GM18867 (cell line): ENCODE results near the gene LIMK1.

ENCODE experiments used
- ATAC-seq: cut with Tn5 transposase; IDR thresholded peaks from one replicate; pipeline ENCODE4 v1.9.1; 2021; ENCODE audit warnings: mild to moderate bottlenecking, moderate library complexity; ENCODE audit not compliant: unreplicated experiment

The LIMK1 gene

DNA sequence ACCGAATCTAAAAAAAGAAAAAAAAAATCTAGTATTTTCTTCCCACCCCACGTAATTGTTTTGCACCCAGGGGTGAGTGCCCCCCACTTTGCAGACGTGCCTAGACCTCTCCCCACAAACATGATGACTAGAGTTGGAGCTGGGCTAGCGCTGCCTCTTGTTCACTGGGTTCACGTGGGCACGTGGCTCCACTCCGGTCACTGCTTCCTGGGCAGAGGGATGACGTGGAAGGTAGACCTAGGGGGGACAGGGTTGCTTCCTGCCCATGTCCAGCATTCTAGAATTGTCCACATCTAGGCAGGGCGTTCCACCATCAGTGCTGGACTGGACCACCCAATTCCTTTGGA, 861 bp upstream of the LIMK1 start:
- ATAC-seq = no peak

- ATAC-seq = peak; percentile 38
Observed at GRCh38 chr7:74083928-74084721, 521 bp downstream of the LIMK1 start.

DNA sequence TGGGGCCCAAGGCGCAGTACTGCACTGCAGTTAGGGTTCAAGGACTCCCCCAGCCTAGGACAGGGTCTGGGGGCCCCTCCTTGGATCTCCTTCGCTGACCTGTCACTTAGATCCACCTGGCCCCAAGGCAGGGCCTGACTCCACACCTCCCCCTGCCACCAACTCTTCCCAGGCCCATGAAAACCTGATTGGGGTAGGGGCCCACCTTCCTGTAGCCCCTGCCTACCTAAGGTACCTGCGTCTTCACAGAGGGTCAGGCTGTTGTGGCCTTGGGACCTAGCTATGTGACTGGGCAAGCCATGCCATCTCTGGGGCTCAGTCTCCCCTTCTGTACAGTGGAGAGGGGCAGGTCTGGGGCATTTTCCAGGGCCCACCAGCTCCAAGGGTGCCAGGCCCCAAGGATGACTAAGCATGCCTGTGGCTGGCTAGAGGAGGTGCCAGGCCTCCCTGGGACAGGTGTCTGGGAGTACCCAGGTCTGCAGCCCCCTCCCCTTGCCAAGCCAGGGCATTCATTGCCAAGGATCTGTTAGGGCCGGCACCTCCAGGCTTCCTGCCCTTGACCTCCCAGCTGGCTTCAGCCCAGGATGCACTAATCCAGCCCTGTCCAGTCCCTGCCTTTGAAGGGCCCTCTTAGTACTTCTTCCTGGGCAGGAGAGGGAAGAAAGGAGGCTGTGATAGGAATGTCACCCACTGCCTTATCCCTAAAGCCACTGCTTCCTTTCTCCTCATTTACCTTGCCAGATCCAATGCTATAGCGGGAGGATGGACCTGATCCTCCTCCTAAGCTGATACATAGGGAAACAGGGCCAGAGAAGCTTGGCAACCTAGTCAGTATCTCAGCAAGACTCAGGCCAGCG, 1.3 kb downstream of the LIMK1 start:
- ATAC-seq = no peak

DNA sequence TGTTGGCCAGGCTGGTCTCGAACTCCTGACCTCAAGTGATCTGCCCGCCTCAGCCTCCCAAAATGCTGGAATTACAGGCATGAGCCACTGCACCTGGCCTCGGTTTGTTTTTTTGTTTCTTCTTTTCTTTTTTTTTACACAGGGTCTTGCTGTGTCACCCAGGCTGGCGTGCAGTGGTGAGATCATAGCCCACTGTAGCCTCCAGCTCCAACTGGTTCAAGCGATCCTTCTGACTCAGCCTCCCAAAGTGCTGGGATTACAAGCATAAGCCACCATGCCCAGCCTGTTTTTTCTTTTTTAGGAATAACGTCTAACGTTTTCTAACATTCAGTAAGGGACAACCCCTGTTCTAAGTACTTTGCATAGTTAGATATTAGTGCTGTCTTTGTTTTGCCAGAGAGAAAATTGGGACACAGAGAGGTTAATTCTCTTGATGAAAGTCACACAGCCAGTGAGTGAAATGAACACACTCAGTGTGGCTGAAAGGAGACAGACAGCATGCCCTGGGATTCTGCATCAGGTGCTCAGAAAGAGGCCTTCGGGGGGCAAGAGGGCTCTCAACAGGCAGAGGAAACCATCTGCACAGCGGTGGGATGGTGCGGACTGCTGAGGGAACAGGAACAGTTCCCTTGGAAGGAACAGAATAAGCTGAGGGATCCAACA, 4.3 kb downstream of the LIMK1 start:
- ATAC-seq = no peak

GRCh38 chr7:74092321-74092963, 8.8 kb downstream of the LIMK1 start:
- ATAC-seq = peak; percentile 37

- peak; percentile 67 for ATAC-seq
Observed at GRCh38 chr7:74092964-74093471, 9.4 kb downstream of the LIMK1 start.

GRCh38 chr7:74093671-74094223, 10.1 kb downstream of the LIMK1 start:
- peak; percentile 4 for ATAC-seq

DNA sequence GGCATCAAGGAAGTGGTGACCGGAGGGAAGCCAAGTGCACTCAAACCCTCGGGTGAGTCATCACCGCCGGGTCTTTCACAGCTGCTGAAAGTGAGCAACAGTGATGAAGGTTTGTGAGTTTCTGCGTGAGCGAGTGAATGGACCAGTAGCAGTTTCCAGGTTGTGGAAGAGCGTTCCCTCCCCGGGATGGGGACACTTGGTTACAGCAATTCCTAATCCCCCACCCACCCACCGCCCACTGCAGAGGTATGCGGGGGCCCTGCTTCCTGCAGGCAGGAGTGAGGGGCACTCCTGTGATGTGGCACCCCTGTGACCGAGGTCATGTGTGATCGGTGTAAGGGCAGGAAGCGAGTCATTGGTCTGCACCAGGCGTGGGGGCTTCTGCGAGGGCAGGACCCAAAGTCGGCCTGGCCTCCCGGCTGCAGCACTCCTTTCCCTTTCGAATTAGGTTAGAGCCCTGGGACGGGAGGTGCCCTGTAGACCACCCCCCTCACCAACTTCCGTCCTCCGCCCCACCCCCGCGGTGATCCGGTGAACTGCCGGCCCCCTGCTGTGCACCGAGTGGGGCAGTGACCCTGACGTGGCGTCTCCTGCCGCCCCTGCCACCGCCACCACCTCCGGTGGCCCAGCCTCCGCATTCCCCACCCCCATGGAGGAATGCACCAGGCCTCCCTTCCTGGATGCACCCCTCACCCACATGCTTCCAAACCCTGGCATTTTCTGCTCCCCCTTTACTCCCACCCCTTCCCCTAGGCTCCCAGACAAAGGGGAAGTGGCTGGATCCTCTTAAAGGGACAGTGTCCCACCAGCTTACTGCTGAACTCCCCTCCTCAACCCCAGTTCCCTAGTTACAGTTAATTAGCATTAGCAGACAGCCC, 10.9 kb downstream of the LIMK1 start:
- ATAC-seq = peak; percentile 41

GRCh38 chr7:74095135-74095534, 11.5 kb downstream of the LIMK1 start:
- ATAC-seq = no peak

GRCh38 chr7:74097937-74098614, 14.5 kb downstream of the LIMK1 start:
- ATAC-seq = no peak

DNA sequence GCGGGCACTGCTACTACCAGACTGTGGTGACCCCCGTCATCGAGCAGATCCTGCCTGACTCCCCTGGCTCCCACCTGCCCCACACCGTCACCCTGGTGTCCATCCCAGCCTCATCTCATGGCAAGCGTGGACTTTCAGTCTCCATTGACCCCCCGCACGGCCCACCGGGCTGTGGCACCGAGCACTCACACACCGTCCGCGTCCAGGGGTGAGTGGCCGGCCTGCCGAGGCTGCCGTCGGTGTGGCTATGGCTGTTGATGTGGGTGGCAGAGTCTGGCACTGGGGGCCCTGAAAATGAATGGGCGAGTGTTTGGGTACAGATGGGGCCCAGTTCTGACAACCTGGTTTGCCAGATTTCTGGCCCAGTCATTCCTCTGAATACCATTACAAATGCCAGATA, 15.4 kb downstream of the LIMK1 start:
- ATAC-seq = no peak

DNA sequence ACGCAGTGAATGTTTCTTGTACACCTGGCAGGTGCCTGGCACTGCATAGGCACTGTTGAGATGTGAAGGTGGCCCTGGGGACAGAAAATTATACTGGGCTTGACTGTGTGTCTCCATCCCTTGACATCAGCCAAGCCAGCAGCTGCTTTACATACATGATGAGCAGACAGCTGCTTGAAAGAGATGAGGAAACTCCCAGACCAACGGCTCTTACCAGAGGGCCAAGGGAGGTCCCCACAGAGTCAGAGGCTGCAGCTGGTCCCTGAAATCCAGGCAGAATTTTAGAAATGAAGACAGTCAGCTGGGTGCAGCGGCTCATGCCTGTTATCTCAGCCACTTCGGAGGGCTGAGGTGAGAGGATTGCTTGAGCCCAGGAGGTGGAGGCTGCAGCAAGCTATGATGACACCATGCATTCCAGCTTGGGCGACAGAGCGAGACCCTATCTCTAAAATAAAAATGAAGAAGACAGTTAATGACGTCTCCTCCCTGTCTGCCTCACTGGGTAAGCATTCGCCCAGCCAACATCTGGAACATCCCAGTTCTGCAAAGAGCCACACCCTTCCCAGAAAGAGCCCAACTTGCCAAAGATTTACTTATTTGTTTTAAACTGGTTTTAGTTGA, 17.6 kb downstream of the LIMK1 start:
- peak; percentile 76 for ATAC-seq

GRCh38 chr7:74103219-74103772, 19.7 kb downstream of the LIMK1 start:
- ATAC-seq = no peak

- ATAC-seq = no peak
Observed at GRCh38 chr7:74104702-74105101, 21.1 kb downstream of the LIMK1 start.

- ATAC-seq = no peak
Observed at GRCh38 chr7:74105992-74106391, 22.4 kb downstream of the LIMK1 start.

DNA sequence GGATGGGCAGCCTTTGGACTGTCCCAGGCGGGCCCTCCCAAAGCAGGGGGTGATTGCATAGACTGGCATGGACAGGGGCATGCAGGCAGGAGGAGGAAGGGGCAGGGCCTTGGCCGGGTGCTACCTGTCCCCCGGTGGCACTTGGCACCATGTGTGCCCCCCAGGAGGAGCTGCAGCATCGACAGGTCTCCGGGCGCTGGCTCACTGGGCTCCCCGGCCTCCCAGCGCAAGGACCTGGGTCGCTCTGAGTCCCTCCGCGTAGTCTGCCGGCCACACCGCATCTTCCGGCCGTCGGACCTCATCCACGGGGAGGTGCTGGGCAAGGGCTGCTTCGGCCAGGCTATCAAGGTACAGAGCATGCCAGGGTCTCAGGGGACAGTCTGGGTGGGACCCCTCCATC, 23.2 kb downstream of the LIMK1 start:
- no peak for ATAC-seq

DNA sequence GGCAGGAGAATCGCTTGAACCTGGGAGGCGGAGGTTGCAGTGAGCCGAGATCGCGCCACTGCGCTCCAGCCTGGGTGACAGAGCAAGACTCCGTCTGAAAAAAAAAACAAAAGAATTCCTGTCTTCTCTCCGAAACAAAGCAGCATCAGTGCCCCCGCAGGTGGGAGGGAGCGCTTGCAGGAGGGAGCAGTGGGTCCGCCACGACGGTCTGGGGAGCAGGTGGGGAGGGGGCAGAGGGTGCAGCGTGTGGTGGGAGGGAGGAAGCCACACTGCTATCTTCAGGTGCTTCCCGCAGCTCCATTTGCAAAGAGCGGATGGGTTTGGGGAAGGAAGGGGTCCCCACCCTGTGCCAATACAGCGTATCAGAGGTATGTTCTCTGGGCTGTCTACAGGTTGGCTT, 31.7 kb downstream of the LIMK1 start:
- ATAC-seq = no peak

DNA sequence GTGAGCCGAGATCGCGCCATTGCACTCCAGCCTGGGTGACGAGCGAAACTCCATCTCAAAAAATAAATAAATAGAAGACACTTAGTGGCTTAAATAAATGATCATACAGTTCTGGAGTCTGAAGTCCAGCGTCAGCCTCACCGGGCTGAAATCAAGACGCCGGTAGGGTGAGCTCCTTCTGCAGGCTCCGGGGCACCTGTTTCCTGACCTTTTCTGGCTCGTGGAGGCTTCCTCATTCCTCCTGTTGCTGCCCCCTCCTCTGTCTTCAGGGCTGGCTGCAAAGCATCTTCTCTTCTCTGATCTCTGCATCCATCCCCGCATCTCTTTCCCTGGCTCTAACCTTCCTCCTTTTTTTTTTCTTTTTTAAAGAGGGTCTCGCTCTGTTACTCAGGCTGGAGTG, 32.8 kb downstream of the LIMK1 start:
- ATAC-seq = no peak
